DOHH2 (cell line): ENCODE data around the gene CDC25B.

Source experiments
- H3F3A ChIP-seq: fragments of 200-600 bp; sonication (generic), shearing (Covaris generic); 2 replicates; pipeline ENCODE4 v1.6.0; 2016; ENCODE audit warnings: antibody characterized with exemption, mild to moderate bottlenecking; ENCODE audit not compliant: control insufficient read depth, insufficient read depth
- H3K27ac ChIP-seq: fragments of 200-600 bp; sonication (generic); 2 replicates; pipeline ENCODE4 v1.5.1; 2014; ENCODE audit warnings: low read depth, mild to moderate bottlenecking, low read length, moderate library complexity
- H3K27me3 ChIP-seq: fragments of 200-600 bp; sonication (generic); 2 replicates; pipeline ENCODE4 v1.6.1; 2014; ENCODE audit warnings: mild to moderate bottlenecking, low read length, mixed read lengths; ENCODE audit not compliant: control insufficient read depth
- H3K36me3 ChIP-seq: fragments of 200-600 bp; sonication (generic); 2 replicates; pipeline ENCODE4 v1.6.1; 2014; ENCODE audit warnings: mild to moderate bottlenecking, low read length, moderate library complexity, mixed read lengths; ENCODE audit not compliant: control insufficient read depth
- H3K4me1 ChIP-seq: fragments of 200-600 bp; sonication (generic); 2 replicates; pipeline ENCODE4 v1.6.1; 2014; ENCODE audit warnings: mild to moderate bottlenecking, low read length, mixed read lengths; ENCODE audit not compliant: control insufficient read depth
- H3K4me2 ChIP-seq: fragments of 200-600 bp; sonication (generic); 2 replicates; pipeline ENCODE4 v1.6.0; 2014; ENCODE audit warnings: mild to moderate bottlenecking, low read length, moderate library complexity
- H3K4me3 ChIP-seq: fragments of 200-600 bp; sonication (generic); 2 replicates; pipeline ENCODE4 v1.5.1; 2014; ENCODE audit warnings: mild to moderate bottlenecking, low read length, mixed read lengths
- H3K79me2 ChIP-seq: fragments of 200-600 bp; sonication (generic); 2 replicates; pipeline ENCODE4 v1.6.1; 2014; ENCODE audit warnings: mild to moderate bottlenecking, low read length, mixed read lengths; ENCODE audit not compliant: control insufficient read depth
- H3K9me2 ChIP-seq: fragments of 200-600 bp; sonication (generic); replicated peaks from 2 replicates; pipeline ENCODE4 v1.6.1; 2014; ENCODE audit warnings: mild to moderate bottlenecking, low read length, mixed read lengths; ENCODE audit not compliant: control insufficient read depth
- H3K9me3 ChIP-seq: fragments of 200-600 bp; sonication (generic); 2 replicates; pipeline ENCODE4 v1.6.1; 2014; ENCODE audit warnings: antibody characterized with exemption, low read length, mixed read lengths; ENCODE audit not compliant: control insufficient read depth, insufficient read depth
- H4K20me1 ChIP-seq: fragments of 200-600 bp; sonication (generic); 2 replicates; pipeline ENCODE4 v1.6.0; 2014; ENCODE audit warnings: low read depth, mild to moderate bottlenecking, antibody characterized with exemption, low read length, moderate library complexity; ENCODE audit not compliant: control insufficient read depth, insufficient read depth
- EZH2phosphoT487 ChIP-seq: fragments of 200-600 bp; sonication (generic); IDR thresholded peaks from 2 replicates; pipeline ENCODE4 v1.6.1; 2017; ENCODE audit warnings: borderline replicate concordance, mild to moderate bottlenecking, antibody characterized with exemption, low read length, moderate library complexity, mixed read lengths
- TF ChIP-seq, protein P1 (sequence below): fragments of 200-600 bp; sonication (generic); IDR thresholded peaks from one replicate; pipeline ENCODE4 v1.5.1; 2014; ENCODE audit warnings: antibody characterized with exemption, mild to moderate bottlenecking, low read depth, low read length; ENCODE audit not compliant: poor library complexity, severe bottlenecking

Gene CDC25B

DNA sequence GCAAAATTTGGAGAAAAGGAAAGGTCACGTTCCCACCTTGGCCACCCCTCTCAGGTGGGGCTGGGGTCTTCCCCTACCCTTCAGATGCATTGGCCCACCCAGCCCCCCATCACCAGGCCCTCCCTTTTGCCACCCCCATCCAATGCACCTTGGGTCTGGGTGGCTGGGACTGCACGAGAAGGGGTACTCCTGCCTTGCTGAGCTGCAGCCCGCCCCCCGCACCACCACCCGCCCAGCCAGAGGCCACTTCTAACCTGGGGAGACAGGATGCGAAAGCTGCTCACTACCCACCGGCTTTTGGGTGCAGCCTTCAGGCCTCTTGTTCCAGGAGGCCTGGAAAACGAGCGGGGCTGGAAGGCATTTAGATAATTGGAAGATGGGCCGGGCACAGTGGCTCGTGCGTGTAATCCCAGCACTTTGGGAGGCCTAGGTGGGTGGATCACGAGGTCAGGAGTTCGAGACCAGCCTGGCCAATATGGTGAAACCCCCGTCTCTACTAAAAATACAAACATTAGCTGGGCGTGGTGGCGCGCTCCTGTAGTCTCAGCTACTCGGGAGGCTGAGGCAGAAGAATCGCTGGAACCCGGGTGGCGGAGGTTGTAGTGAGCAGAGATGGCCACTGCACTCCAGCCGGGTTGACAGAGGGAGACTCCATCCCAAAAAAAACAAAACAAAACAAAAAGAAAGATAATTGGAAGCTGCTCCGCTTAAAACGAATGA, 1.2 kb upstream of the CDC25B start:
- peaks cover 26% of the 10 kb centered on the region for H3K79me2 ChIP-seq
- H3K27me3 ChIP-seq = no peaks in the 10 kb centered on the region
- peaks cover 17% of the 10 kb centered on the region for H3F3A ChIP-seq
- H3K4me1 ChIP-seq = peaks cover 49% of the 10 kb centered on the region
- no peaks in the 10 kb centered on the region for H3K9me3 ChIP-seq
- H4K20me1 ChIP-seq = no peaks in the 10 kb centered on the region
- H3K4me2 ChIP-seq = peak overlapping the region; percentile 67
- TF ChIP-seq EZH2phosphoT487 = no peak
- TF ChIP-seq, protein P1, sequence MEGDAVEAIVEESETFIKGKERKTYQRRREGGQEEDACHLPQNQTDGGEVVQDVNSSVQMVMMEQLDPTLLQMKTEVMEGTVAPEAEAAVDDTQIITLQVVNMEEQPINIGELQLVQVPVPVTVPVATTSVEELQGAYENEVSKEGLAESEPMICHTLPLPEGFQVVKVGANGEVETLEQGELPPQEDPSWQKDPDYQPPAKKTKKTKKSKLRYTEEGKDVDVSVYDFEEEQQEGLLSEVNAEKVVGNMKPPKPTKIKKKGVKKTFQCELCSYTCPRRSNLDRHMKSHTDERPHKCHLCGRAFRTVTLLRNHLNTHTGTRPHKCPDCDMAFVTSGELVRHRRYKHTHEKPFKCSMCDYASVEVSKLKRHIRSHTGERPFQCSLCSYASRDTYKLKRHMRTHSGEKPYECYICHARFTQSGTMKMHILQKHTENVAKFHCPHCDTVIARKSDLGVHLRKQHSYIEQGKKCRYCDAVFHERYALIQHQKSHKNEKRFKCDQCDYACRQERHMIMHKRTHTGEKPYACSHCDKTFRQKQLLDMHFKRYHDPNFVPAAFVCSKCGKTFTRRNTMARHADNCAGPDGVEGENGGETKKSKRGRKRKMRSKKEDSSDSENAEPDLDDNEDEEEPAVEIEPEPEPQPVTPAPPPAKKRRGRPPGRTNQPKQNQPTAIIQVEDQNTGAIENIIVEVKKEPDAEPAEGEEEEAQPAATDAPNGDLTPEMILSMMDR = no peak
- H3K4me3 ChIP-seq = peak overlapping the region; percentile 75
- no peak overlapping the region for H3K27ac ChIP-seq
- H3K36me3 ChIP-seq = peaks cover 10% of the 10 kb centered on the region
- no peaks in the 10 kb centered on the region for H3K9me2 ChIP-seq

DNA sequence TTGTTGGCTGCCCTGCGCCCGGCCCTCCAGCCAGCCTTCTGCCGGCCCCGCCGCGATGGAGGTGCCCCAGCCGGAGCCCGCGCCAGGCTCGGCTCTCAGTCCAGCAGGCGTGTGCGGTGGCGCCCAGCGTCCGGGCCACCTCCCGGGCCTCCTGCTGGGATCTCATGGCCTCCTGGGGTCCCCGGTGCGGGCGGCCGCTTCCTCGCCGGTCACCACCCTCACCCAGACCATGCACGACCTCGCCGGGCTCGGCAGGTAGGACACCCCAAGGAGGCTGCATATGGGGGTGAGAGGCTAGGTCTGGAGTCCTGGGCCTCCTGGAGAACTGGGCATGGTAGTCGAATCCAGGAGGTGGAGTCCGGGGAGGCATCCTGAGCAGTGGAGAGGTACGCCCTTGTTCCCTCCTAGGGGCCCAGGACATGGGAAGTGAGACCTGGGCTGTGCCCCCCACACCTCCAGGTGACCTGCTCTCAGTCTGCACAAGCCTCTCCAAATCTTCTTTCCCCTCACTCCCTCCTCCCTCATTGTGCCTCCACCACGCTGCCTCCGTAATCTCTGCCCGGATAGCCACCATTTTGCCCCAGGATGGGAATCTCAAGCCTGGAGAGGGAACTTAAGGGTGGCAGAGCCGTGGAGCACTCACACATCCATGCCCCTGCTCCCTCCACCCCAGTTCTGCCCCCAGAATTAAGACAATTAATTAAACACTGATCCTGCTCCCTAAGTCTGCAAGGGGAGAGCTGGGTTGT, 541 bp downstream of the CDC25B start:
- Histone ChIP-seq H4K20me1 (no peaks in the 10 kb centered on the region), H3K27ac (no peak overlapping the region), H3K9me3 (no peaks in the 10 kb centered on the region), H3K79me2 (peaks cover 26% of the 10 kb centered on the region), H3K36me3 (peaks cover 27% of the 10 kb centered on the region), H3K4me1 (peaks cover 57% of the 10 kb centered on the region), H3K4me3 (peak overlapping the region; percentile 75), H3F3A (peaks cover 13% of the 10 kb centered on the region; the same call in 1 of the 2 replicates), H3K4me2 (peak overlapping the region; percentile 83), H3K27me3 (no peaks in the 10 kb centered on the region), H3K9me2 (no peaks in the 10 kb centered on the region)
- TF ChIP-seq, protein P1 = no peak

DNA sequence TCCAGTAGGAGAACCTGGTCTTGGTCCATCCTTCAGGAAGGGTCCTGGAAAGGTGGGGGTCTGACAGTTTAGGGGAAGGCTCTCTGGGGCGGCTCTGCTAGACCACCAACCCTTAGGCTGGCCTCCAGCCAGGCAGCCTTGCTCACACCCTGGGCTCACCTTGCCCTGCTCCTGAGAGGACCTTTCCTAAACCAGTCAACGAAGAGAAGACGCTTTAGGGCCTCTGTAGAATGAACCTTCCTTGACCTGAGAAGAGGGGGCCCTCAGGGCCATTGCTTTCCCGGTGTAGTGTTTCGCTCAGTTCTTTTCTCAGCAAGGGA, 1.1 kb downstream of the CDC25B start:
- TF ChIP-seq, protein P1 = no peak
- no peak for TF ChIP-seq EZH2phosphoT487
- Histone ChIP-seq H4K20me1 (no peaks in the 10 kb centered on the region), H3K4me3 (peak overlapping the region; percentile 75), H3F3A (peaks cover 13% of the 10 kb centered on the region; the same call in 1 of the 2 replicates), H3K4me2 (peak overlapping the region; percentile 83), H3K4me1 (peaks cover 57% of the 10 kb centered on the region), H3K9me3 (no peaks in the 10 kb centered on the region), H3K27ac (no peak overlapping the region), H3K27me3 (no peaks in the 10 kb centered on the region), H3K79me2 (peaks cover 26% of the 10 kb centered on the region), H3K36me3 (peaks cover 32% of the 10 kb centered on the region), H3K9me2 (no peaks in the 10 kb centered on the region)
